Vagina (tissue), 2 donors: ENCODE data around the gene EIF3K. TPM values are rescaled to one million over a fixed set of nuclear protein-coding genes. Genes with fewer than 3 reads are reported as not detected.

Source experiments
- DNase-seq, 2 donors: peaks; one replicate each; pipeline ENCODE4 v3.0.0-alpha.2; 2017; ENCODE audit errors: extremely low spot score in 2 of 2
- H3K27ac ChIP-seq: fragments of 200-600 bp; sonication (generic); one replicate; pipeline ENCODE4 v1.5.1; 2019
- H3K27me3 ChIP-seq: fragments of 200-600 bp; sonication (generic); one replicate; pipeline ENCODE4 v1.5.1; 2019
- H3K36me3 ChIP-seq, 2 donors: fragments of 200-600 bp; sonication (generic); one replicate each; pipeline ENCODE4 v1.5.1; 2017 to 2019
- H3K4me1 ChIP-seq: fragments of 200-600 bp; sonication (generic); one replicate; pipeline ENCODE4 v1.5.1; 2019
- H3K4me3 ChIP-seq, 2 donors: fragments of 200-600 bp; sonication (generic); 1 replicate in 1 of 2; 2 replicates in 1 of 2; pipeline ENCODE4 v1.5.1; 2016 to 2019
- H3K9me3 ChIP-seq: fragments of 200-600 bp; sonication (generic); one replicate; pipeline ENCODE4 v1.5.1; 2019
- POLR2A ChIP-seq, 2 donors: fragments of 450-650 bp; IDR thresholded peaks; one replicate each; pipeline ENCODE4 v1.6.1; 2017; ENCODE audit warnings: antibody characterized with exemption in 2 of 2, mild to moderate bottlenecking in 2 of 2, moderate library complexity in 2 of 2
- POLR2AphosphoS5 ChIP-seq, 2 donors: sonication (generic); formaldehyde crosslinking; IDR thresholded peaks; one replicate each; pipeline ENCODE4 v1.9.0; 2017; ENCODE audit warnings: antibody characterized with exemption in 2 of 2, mild to moderate bottlenecking in 2 of 2, low read depth in 1 of 2; ENCODE audit not compliant: insufficient read depth in 1 of 2
- intact Hi-C: fragments of 100-400 bp; cut with DNase I; formaldehyde crosslinking; loops from one replicate; pipeline ENCODE4 v1.15.1; 2023
- total RNA-seq: library from RNA; depleted of rRNA; stranded (reverse); fragments of >200 nt; gene quantifications from one replicate; pipeline ENCODE4 v1.2.3, GENCODE V29; 2016
- TF ChIP-seq, protein P1 (sequence below), 3 experiments: fragments of 450-650 bp in 2 of 3; fragments of 200-600 bp in 1 of 3; sonication (generic) in 1 of 3; IDR thresholded peaks; one replicate each; pipeline ENCODE4 v1.5.1; 2017 to 2019; ENCODE audit warnings: antibody characterized with exemption in 3 of 3, mild to moderate bottlenecking in 2 of 3, moderate library complexity in 2 of 3

Gene EIF3K
- total RNA-seq, 1 donor from 2014 or later: 349 TPM

GRCh38 chr19:38647966-38648768 is 29.2 kb downstream of the EIF3K start:
- H3K4me1 ChIP-seq: peaks cover 49% of the 10 kb centered on the region

DNA sequence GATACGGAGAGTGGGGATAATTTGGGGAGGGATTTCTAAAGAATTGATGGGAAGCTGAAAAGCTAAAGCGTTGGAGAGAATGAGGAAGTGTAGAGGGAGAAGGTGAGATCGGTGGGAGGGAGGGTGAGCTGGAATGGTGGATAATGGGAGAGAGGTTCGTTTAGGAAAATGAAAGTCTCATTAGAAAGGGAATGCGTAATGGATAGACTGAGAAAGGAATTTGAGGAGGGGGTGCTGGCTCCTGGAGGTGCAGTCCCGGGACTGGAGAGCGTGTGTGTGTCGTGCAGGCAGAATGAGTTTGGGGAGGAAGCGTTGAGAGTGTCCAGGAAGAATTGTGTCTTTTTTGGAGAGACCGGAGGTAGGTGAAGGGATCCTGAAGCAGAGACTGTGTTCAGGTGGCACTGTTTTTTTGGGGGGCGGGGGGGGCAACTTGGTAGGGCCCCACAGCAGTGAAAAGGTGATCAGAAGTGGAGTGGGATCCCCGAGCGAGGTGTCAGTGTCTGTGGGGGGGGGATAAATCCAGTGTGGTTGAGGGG is 29.8 kb downstream of the EIF3K start:
- Histone ChIP-seq H3K36me3 (no peaks in the 10 kb centered on the region), H3K27me3 (no peaks in the 10 kb centered on the region), H3K27ac (peak overlapping the region; percentile 97), H3K4me3 (peak overlapping the region; percentile 97 to 99), H3K9me3 (no peaks in the 10 kb centered on the region), H3K4me1 (peaks cover 56% of the 10 kb centered on the region)
- intact Hi-C loops: loop anchor here (5.0 kb wide), 2 partner anchors 53 to 203 kb away; no protein-coding TSS in a partner anchor
- no peak for DNase-seq
- no peak for TF ChIP-seq POLR2A (IDR thresholded peaks at IDR 0.05)
- TF ChIP-seq, protein P1, sequence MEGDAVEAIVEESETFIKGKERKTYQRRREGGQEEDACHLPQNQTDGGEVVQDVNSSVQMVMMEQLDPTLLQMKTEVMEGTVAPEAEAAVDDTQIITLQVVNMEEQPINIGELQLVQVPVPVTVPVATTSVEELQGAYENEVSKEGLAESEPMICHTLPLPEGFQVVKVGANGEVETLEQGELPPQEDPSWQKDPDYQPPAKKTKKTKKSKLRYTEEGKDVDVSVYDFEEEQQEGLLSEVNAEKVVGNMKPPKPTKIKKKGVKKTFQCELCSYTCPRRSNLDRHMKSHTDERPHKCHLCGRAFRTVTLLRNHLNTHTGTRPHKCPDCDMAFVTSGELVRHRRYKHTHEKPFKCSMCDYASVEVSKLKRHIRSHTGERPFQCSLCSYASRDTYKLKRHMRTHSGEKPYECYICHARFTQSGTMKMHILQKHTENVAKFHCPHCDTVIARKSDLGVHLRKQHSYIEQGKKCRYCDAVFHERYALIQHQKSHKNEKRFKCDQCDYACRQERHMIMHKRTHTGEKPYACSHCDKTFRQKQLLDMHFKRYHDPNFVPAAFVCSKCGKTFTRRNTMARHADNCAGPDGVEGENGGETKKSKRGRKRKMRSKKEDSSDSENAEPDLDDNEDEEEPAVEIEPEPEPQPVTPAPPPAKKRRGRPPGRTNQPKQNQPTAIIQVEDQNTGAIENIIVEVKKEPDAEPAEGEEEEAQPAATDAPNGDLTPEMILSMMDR (IDR thresholded peaks at IDR 0.05): no peak
- no peak for TF ChIP-seq POLR2AphosphoS5 (IDR thresholded peaks at IDR 0.05; ENCODE audit: insufficient read depth in 1 of 2, low read depth in 1 of 2)

More at GRCh38 chr19:38647966-38648768, 29.2 kb downstream of the EIF3K start:
- no peak for DNase-seq
- H3K9me3 ChIP-seq: no peaks in the 10 kb centered on the region
- no peaks in the 10 kb centered on the region for H3K27me3 ChIP-seq
- H3K36me3 ChIP-seq: no peaks in the 10 kb centered on the region
- intact Hi-C loops: loop anchor here (5.0 kb wide), 2 partner anchors 54 to 204 kb away; no protein-coding TSS in a partner anchor
- peak overlapping the region; percentile 97 to 99 for H3K4me3 ChIP-seq
- TF ChIP-seq, protein P1 (IDR thresholded peaks at IDR 0.05): no peak
- TF ChIP-seq POLR2A (IDR thresholded peaks at IDR 0.05) (no peak), POLR2AphosphoS5 (IDR thresholded peaks at IDR 0.05; ENCODE audit: insufficient read depth in 1 of 2, low read depth in 1 of 2) (no peak)
- peak overlapping the region; percentile 97 for H3K27ac ChIP-seq

DNA sequence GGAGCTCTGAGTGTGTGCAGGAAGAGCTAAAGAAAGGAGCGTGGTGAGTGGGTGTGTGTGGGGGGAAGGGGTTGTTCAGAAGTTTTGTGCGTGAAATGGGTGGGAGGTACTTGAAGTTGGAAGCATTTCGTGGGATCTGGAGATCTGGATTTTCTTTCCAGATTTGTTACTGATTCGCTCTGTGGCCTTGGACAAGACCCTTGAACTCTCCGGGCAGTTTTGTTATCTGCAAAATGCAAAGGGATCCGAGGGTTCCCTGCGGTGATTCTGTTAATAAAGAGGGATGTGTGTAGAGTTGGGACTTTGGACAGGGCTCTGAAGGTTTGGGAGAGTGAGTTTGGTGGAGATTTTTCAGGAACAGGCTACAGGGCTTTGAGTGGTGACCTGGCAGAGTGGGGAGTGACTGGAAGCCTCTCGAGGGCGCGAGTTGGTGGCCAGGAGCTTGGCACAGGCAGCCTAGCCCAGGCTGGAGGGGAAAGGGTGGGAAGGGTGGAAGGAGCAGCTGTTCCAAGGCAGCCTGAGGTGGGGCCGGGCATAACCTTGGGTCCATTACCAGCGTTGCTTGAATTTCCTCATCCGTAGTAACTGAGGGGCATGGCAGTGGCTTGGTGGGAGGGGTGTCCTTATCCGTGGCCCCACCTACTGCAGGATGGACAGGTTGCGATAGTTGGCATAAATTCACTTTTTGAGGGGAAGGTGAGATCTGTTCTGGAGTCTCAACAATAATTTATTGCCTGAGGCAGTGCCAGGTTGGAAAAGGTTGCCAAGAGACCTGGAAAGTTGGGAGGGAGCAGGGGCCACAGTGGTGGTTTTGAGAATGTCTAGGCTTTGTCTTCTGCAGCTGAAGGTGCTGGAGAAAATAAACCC is 30.6 kb downstream of the EIF3K start:
- H3K27me3 ChIP-seq: no peaks in the 10 kb centered on the region
- no peaks in the 10 kb centered on the region for H3K9me3 ChIP-seq
- peak overlapping the region; percentile 97 to 99 for H3K4me3 ChIP-seq
- intact Hi-C loops: loop anchor here (5.0 kb wide), 2 partner anchors 53 to 203 kb away; no protein-coding TSS in a partner anchor
- DNase-seq: no peak
- H3K27ac ChIP-seq: peak overlapping the region; percentile 97
- TF ChIP-seq POLR2A (IDR thresholded peaks at IDR 0.05): no peak
- peak in 1 of 2 donors; percentile 35 for TF ChIP-seq POLR2AphosphoS5 (IDR thresholded peaks at IDR 0.05; ENCODE audit: insufficient read depth in 1 of 2, low read depth in 1 of 2)
- H3K36me3 ChIP-seq: no peaks in the 10 kb centered on the region
- peaks cover 63% of the 10 kb centered on the region for H3K4me1 ChIP-seq

DNA sequence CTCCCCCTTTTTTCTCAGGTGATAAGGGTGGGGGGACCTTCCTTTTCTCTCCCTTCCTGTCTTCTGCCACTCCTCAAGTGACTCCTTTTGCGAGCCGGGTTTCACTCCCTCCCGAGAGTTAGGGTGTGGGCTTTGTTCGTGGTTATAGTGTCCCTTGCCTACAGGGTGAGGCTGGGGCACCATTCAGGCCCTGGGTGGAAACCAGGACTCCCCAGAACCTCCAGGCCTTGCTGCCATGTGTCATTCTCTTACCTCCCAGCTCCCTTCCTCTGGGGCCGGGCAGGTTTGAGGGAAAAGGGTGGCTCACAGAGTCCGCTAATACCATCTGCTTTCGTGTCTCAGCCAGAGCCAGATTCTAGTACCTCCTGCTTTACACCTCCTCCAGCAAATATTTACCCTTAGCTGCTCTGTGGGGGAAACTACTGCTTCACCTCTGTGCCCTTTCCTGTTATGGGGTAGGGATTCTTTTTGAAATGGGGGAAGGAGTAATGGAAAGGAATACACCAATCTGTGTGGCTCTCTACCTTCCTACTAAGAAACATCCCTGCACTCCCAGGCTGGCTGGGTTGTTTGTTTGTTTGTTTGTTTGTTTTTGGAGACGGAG is 31.3 kb downstream of the EIF3K start:
- peak overlapping the region; percentile 97 to 99 for H3K4me3 ChIP-seq
- H3K27ac ChIP-seq: peak overlapping the region; percentile 97
- H3K4me1 ChIP-seq: peaks cover 70% of the 10 kb centered on the region
- no peaks in the 10 kb centered on the region for H3K9me3 ChIP-seq
- no peak for DNase-seq
- TF ChIP-seq, protein P1 (IDR thresholded peaks at IDR 0.05): no peak
- TF ChIP-seq POLR2AphosphoS5 (IDR thresholded peaks at IDR 0.05; ENCODE audit: insufficient read depth in 1 of 2, low read depth in 1 of 2) (no peak), POLR2A (IDR thresholded peaks at IDR 0.05) (no peak)
- intact Hi-C loops: no loop called here
- no peaks in the 10 kb centered on the region for H3K27me3 ChIP-seq
- no peaks in the 10 kb centered on the region for H3K36me3 ChIP-seq
